Body of pancreas (tissue), 4 donors: ENCODE measurements around the gene CDY2A.
"Not testable (repeated sequence)": the region's sequence is repeated elsewhere in the genome, so short reads cannot be mapped to it uniquely, and the experiment has no call there.

Experiments
- POLR2A ChIP-seq, 3 donors: fragments of 450-650 bp; IDR thresholded peaks; one replicate each; pipeline ENCODE4 v1.6.1; 2016; ENCODE audit warnings: antibody characterized with exemption in 3 of 3, mild to moderate bottlenecking in 2 of 3
- TF ChIP-seq, protein P1 (sequence below), 7 experiments: fragments of 450-650 bp in 4 of 7; fragments of 200-600 bp in 3 of 7; sonication (generic) in 3 of 7; IDR thresholded peaks; one replicate each; pipeline ENCODE4 v1.5.1; 2016 to 2019; ENCODE audit warnings: antibody characterized with exemption in 7 of 7

DNA sequence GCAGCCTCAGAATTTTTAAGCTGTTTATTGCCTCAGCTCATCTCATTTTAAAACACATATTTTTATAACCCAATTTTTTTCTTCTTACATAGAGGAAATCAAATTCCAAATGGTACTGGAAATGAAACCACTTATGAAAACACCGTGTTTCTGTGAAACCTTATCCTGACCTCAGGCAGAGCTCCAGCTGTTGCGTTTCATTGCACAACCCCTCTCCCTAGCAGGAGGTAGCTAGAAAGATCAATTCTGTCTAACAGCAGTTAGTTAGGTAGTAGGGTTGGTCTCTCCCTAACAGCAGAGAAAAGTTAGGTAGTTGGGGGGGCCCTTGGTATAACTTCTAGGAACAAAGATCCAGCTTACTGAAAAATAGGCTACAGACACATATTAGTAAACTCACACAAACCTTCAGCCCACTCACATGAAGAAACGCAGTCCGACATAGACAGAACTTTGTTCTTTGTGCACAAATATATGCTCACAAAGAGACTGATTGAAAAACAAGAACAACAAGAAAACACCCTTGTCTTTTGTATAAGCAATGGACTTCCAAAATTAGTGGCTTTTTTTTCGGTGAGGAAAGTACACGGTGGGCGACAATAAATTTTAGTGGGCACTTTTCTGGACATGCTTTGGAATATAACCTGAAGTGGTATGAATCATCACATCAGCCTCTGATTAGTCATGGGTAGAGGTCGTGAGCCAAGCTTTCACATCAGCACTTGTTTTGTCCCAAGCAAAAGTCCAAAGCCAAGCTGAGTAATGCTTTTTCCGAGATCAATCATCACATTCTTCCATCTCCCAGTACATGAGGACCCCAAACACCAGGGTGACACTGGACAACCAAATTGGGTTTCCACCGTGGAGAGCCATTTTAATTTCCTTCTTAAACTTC is 22.8 kb downstream of the CDY2A start:
- TF ChIP-seq POLR2A (IDR thresholded peaks at IDR 0.05): not testable (repeated sequence)
- TF ChIP-seq, protein P1, sequence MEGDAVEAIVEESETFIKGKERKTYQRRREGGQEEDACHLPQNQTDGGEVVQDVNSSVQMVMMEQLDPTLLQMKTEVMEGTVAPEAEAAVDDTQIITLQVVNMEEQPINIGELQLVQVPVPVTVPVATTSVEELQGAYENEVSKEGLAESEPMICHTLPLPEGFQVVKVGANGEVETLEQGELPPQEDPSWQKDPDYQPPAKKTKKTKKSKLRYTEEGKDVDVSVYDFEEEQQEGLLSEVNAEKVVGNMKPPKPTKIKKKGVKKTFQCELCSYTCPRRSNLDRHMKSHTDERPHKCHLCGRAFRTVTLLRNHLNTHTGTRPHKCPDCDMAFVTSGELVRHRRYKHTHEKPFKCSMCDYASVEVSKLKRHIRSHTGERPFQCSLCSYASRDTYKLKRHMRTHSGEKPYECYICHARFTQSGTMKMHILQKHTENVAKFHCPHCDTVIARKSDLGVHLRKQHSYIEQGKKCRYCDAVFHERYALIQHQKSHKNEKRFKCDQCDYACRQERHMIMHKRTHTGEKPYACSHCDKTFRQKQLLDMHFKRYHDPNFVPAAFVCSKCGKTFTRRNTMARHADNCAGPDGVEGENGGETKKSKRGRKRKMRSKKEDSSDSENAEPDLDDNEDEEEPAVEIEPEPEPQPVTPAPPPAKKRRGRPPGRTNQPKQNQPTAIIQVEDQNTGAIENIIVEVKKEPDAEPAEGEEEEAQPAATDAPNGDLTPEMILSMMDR (IDR thresholded peaks at IDR 0.05): not testable (repeated sequence)
